SIG-M5 treated with dmso at 0.1 percent for 504 hours (cell line): ENCODE data around the gene AP3D1.
"Not testable (repeated sequence)": the region's sequence is repeated elsewhere in the genome, so short reads cannot be mapped to it uniquely, and the experiment has no call there.

Experiments
- DNase-seq: peaks from one replicate; lab custom pipeline; 2025; ENCODE audit not compliant: unreplicated experiment; lab: John Stamatoyannopoulos, UW

The AP3D1 gene

GRCh38 chr19:2112516-2113320 lies 38.6 kb downstream of the AP3D1 start:
- DNase-seq, result no peak

- no peak for DNase-seq
Observed at GRCh38 chr19:2111886-2112285, 39.5 kb downstream of the AP3D1 start.

- DNase-seq, result no peak
Observed at GRCh38 chr19:2111425-2111824, 39.9 kb downstream of the AP3D1 start.

GRCh38 chr19:2110822-2111221 lies 40.5 kb downstream of the AP3D1 start:
- no peak for DNase-seq

GRCh38 chr19:2109046-2109864 lies 42.1 kb downstream of the AP3D1 start:
- DNase-seq, result no peak

- DNase-seq, result no peak
Observed at GRCh38 chr19:2108251-2109016, 42.9 kb downstream of the AP3D1 start.

- no peak for DNase-seq
Observed at GRCh38 chr19:2103045-2103707, 48.2 kb downstream of the AP3D1 start.

- DNase-seq, result no peak
Observed at GRCh38 chr19:2101417-2102335, 49.7 kb downstream of the AP3D1 start.

GRCh38 chr19:2100719-2101061 lies 50.7 kb downstream of the AP3D1 start:
- no peak for DNase-seq

GRCh38 chr19:2099937-2100718 lies 51.2 kb downstream of the AP3D1 start:
- DNase-seq, result no peak

GRCh38 chr19:2099054-2099501 lies 52.3 kb downstream of the AP3D1 start:
- DNase-seq, result no peak

- DNase-seq, result no peak
Observed at GRCh38 chr19:2097886-2098327, 53.5 kb downstream of the AP3D1 start.

- DNase-seq, result no peak
Observed at GRCh38 chr19:2097203-2097885, 54.0 kb downstream of the AP3D1 start.

GRCh38 chr19:2096480-2097202 lies 54.7 kb downstream of the AP3D1 start, which contains the start of gene IZUMO4:
IZUMO4 (plus strand) TSS chr19:2096915; CDS start chr19:2096946, 31 bp downstream.
- DNase-seq, result peak; percentile 89

- peak; percentile 79 for DNase-seq
Observed at GRCh38 chr19:2096034-2096479, 55.3 kb downstream of the AP3D1 start, which contains the start of gene MOB3A. MOB3A (minus strand) TSS chr19:2096326; CDS start chr19:2078560, 17,766 bp downstream.

- DNase-seq, result not testable (repeated sequence)
Observed at GRCh38 chr19:2091926-2092525, 59.3 kb downstream of the AP3D1 start.

- no peak for DNase-seq
Observed at GRCh38 chr19:2089727-2090053, 61.7 kb downstream of the AP3D1 start.
